GM12891 (cell line): ENCODE measurements around the gene RUNX1.

Source experiments
- DNase-seq: peaks from one replicate; pipeline ENCODE4 v3.0.0; 2011; ENCODE audit warnings: low spot score; ENCODE audit not compliant: insufficient read length
- FAIRE-seq: peaks from 2 replicates; lab custom pipeline; 2011; peaks lifted over from hg19 to GRCh38; lab: Jason Lieb, UNC
- PAX5 ChIP-seq: IDR thresholded peaks from 2 replicates; pipeline ENCODE4 v1.6.1; 2011; ENCODE audit warnings: low read length, moderate library complexity, mild to moderate bottlenecking; ENCODE audit not compliant: insufficient read depth, severe bottlenecking
- POLR2A ChIP-seq: IDR thresholded peaks from 2 replicates; pipeline ENCODE4 v1.6.1; 2011; ENCODE audit warnings: low read depth, low read length, control low read depth
- POLR2AphosphoS5 ChIP-seq: IDR thresholded peaks from 2 replicates; pipeline ENCODE4 v1.6.1; 2011; ENCODE audit warnings: low read depth, low read length, control low read depth
- POU2F2 ChIP-seq: IDR thresholded peaks from 2 replicates; pipeline ENCODE4 v1.6.1; 2011; ENCODE audit warnings: low read depth, mild to moderate bottlenecking, control low read depth, low read length, moderate library complexity
- SPI1 ChIP-seq: IDR thresholded peaks from 2 replicates; pipeline ENCODE4 v1.6.1; 2011; ENCODE audit warnings: low read depth, low read length, control low read depth
- TAF1 ChIP-seq: IDR thresholded peaks from 2 replicates; pipeline ENCODE4 v1.6.1; 2011; ENCODE audit warnings: low read depth, low read length, control low read depth

Gene RUNX1

GRCh38 chr21:34835526-34835925, 213.6 kb downstream of the RUNX1 start:
- no peak for DNase-seq
- FAIRE-seq, result no peak
- TF ChIP-seq SPI1 (no peak), POLR2A (no peak), POLR2AphosphoS5 (no peak), PAX5 (no peak), POU2F2 (no peak), TAF1 (no peak)

- TF ChIP-seq POLR2AphosphoS5, result no peak
- no peak for TF ChIP-seq SPI1
- no peak for TF ChIP-seq POLR2A
- no peak for TF ChIP-seq PAX5
- TF ChIP-seq TAF1, result no peak
- TF ChIP-seq POU2F2, result no peak
- FAIRE-seq, result no peak
- DNase-seq, result no peak
Measured at GRCh38 chr21:34834852-34835501, 214.1 kb downstream of the RUNX1 start.

- DNase-seq, result no peak
- no peak for FAIRE-seq
- TF ChIP-seq POU2F2 (no peak), PAX5 (no peak), SPI1 (no peak), TAF1 (no peak), POLR2AphosphoS5 (no peak), POLR2A (no peak)
Measured at GRCh38 chr21:34834290-34834689, 214.8 kb downstream of the RUNX1 start.

GRCh38 chr21:34833465-34833864, 215.6 kb downstream of the RUNX1 start:
- DNase-seq (no peak), FAIRE-seq (no peak)
- TF ChIP-seq PAX5 (no peak), POLR2AphosphoS5 (no peak), SPI1 (no peak), POU2F2 (no peak), TAF1 (no peak), POLR2A (no peak)

GRCh38 chr21:34830386-34831170, 218.5 kb downstream of the RUNX1 start:
- TF ChIP-seq TAF1 (no peak), PAX5 (no peak), POLR2A (no peak), POLR2AphosphoS5 (no peak), SPI1 (no peak), POU2F2 (no peak)
- DNase-seq (no peak), FAIRE-seq (no peak)

- DNase-seq (no peak), FAIRE-seq (no peak)
- no peak for TF ChIP-seq PAX5
- TF ChIP-seq SPI1, result no peak
- no peak for TF ChIP-seq POLR2A
- no peak for TF ChIP-seq POU2F2
- no peak for TF ChIP-seq TAF1
- no peak for TF ChIP-seq POLR2AphosphoS5
Measured at GRCh38 chr21:34827445-34828235, 221.5 kb downstream of the RUNX1 start.

- DNase-seq (no peak), FAIRE-seq (no peak)
- TF ChIP-seq TAF1 (no peak), SPI1 (no peak), PAX5 (no peak), POLR2AphosphoS5 (no peak), POU2F2 (no peak), POLR2A (no peak)
Measured at GRCh38 chr21:34826836-34827235, 222.3 kb downstream of the RUNX1 start.

GRCh38 chr21:34825948-34826548, 223.1 kb downstream of the RUNX1 start:
- DNase-seq (no peak), FAIRE-seq (no peak)
- TF ChIP-seq POLR2A, result no peak
- TF ChIP-seq TAF1, result no peak
- no peak for TF ChIP-seq PAX5
- no peak for TF ChIP-seq POLR2AphosphoS5
- no peak for TF ChIP-seq POU2F2

GRCh38 chr21:34825101-34825500, 224.0 kb downstream of the RUNX1 start:
- FAIRE-seq, result no peak
- DNase-seq, result no peak
- no peak for TF ChIP-seq PAX5
- TF ChIP-seq POLR2A, result no peak
- TF ChIP-seq SPI1, result no peak
